Small intestine (tissue), 7 donors: ENCODE data around the gene CNOT6L. TPM values are rescaled to one million over a fixed set of nuclear protein-coding genes. Genes with fewer than 3 reads are reported as not detected.

Experiments used
- DNase-seq, 2 donors: peaks; one replicate each; pipeline versions ENCODE4 v3.0.0 to v3.0.0-alpha.2; 2013
- FAIRE-seq: peaks from 2 replicates; lab custom pipeline; 2012; peaks lifted over from hg19 to GRCh38; lab: Jason Lieb, UNC
- H3K27ac ChIP-seq, 3 donors: one replicate each; pipeline ENCODE4 v1.5.1; 2013; ENCODE audit warnings: low read length in 2 of 3, mild to moderate bottlenecking in 2 of 3, control low read depth in 1 of 3, inconsistent platforms in 1 of 3, low read depth in 1 of 3, moderate library complexity in 1 of 3
- H3K27me3 ChIP-seq, 3 donors: one replicate each; pipeline ENCODE4 v1.6.1; 2013; ENCODE audit warnings: low read length in 3 of 3, inconsistent platforms in 1 of 3; ENCODE audit not compliant: control insufficient read depth in 3 of 3, insufficient read depth in 3 of 3
- H3K36me3 ChIP-seq, 3 donors: one replicate each; pipeline ENCODE4 v1.6.1; 2013; ENCODE audit warnings: low read length in 3 of 3, inconsistent platforms in 1 of 3, low read depth in 1 of 3, mild to moderate bottlenecking in 1 of 3, moderate library complexity in 1 of 3; ENCODE audit not compliant: control insufficient read depth in 3 of 3, insufficient read depth in 2 of 3
- H3K4me1 ChIP-seq, 3 donors: one replicate each; pipeline ENCODE4 v1.6.1; 2013; ENCODE audit warnings: low read length in 2 of 3, inconsistent platforms in 1 of 3, low read depth in 1 of 3, mild to moderate bottlenecking in 1 of 3, moderate library complexity in 1 of 3; ENCODE audit not compliant: control insufficient read depth in 3 of 3, insufficient read depth in 2 of 3
- H3K4me3 ChIP-seq, 3 donors: one replicate each; pipeline ENCODE4 v1.5.1; 2013; ENCODE audit warnings: low read length in 3 of 3, control low read depth in 1 of 3, inconsistent platforms in 1 of 3, low read depth in 1 of 3, mild to moderate bottlenecking in 1 of 3, moderate library complexity in 1 of 3
- H3K9me3 ChIP-seq, 2 donors: one replicate each; pipeline ENCODE4 v1.6.1; 2013; ENCODE audit warnings: low read depth in 1 of 2, low read length in 1 of 2; ENCODE audit not compliant: control insufficient read depth in 2 of 2, insufficient read depth in 1 of 2
- whole genome bisulfite sequencing, 3 donors: extraction: QIAGEN DNeasy Blood & Tissue Kit; methylation state at CpG; one replicate each; pipeline ENCODE4 v1.1.7; 2013; 5-methylcytosine and 5-hydroxymethylcytosine counted together
- polyA plus RNA-seq, 4 donors: library from polyadenylated mRNA; stranded (reverse) in 3 of 4; unstranded in 1 of 4; fragments of 200-250 nt in 3 of 4; fragments of 120-200 nt in 1 of 4; gene quantifications; one replicate each; pipeline versions ENCODE4 v1.2.1 to v1.2.3, GENCODE V29; 2013
- donor health status: healthy with polysubstance abuse.
- donor health status: control.
- donor health status: control.
- donor health status: Bipolar disorder and iron deficiency.
- donor health status: healthy.

CNOT6L gene
- polyA plus RNA-seq, 4 donors = 5.9 to 31.0 (median 7.5) TPM

DNA sequence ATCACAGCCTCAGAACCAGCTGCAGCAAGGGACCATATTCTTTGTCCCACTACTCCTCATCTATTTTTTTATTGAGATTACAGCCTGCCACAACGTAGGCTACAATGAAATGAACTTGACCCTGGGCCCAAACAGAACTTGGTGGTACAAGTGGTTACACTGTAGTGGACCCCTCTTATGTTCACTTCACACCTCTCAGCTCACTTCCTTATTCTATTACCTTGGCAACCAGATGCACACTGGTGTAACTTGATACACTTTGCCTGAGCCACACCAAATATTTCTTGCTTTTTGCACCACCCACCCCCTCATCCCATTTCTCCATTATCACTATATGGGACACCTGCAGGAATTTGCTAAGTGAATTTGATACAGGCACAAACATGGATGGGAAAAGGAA lies 107.7 kb downstream of the CNOT6L start:
- WGBS, 3 donors = 72 to 83% (median 80%) methylated on average over 1 of the region's 1 CpG
- Histone ChIP-seq H3K4me1 (peaks cover 0 to 11% (median 0%) of the 10 kb centered on the region in 3 donors), H3K27me3 (no peaks in the 10 kb centered on the region), H3K4me3 (no peak overlapping the region), H3K36me3 (no peaks in the 10 kb centered on the region), H3K9me3 (no peaks in the 10 kb centered on the region), H3K27ac (no peak overlapping the region)
- DNase-seq (no peak), FAIRE-seq (no peak)

DNA sequence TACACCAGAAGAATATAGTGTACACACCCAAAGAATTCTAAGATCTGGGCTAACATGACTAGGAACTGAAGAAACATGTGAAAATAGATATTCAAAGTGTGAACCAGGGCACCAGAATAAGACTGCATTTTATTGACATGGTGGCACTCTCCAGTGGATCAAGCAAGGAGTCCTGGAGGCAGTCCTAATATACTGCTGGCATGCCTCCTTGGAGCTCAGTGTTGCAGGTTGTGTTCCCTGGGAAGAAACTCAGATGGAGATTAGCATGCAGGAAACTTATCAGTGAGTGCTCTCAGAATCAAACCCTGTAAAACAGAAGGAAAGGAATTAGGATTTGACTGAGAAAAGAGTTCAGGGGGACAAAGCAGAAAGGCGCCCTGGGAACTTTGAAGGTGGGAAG lies 108.5 kb downstream of the CNOT6L start:
- FAIRE-seq (no peak), DNase-seq (no peak)
- H3K4me3 ChIP-seq = no peak overlapping the region
- no peaks in the 10 kb centered on the region for H3K27me3 ChIP-seq
- no peak overlapping the region for H3K27ac ChIP-seq
- 95 to 100% (median 97%) methylated on average over 1 of the region's 1 CpG for WGBS, 3 donors
- H3K36me3 ChIP-seq = no peaks in the 10 kb centered on the region
- H3K4me1 ChIP-seq = peaks cover 0 to 11% (median 0%) of the 10 kb centered on the region in 3 donors
- H3K9me3 ChIP-seq = no peaks in the 10 kb centered on the region

DNA sequence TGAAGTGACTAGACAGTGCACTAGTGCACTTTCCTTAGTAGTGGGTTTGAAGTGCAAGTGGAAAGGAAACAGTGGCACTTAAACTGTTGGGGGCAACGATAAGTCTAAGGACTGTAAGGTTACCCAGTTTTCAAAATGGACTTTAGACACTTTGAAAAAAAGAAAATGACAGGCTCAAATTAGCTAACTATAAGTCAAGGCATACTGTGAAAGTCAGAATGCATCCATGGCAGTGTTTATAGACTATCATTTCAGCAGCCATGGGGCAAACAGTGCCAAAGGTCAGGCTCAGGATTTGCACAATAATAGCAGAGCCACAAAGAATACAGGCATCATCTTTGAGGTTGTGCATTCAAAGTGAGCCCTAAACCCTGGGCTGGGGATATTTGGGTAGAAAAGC lies 109.1 kb downstream of the CNOT6L start:
- FAIRE-seq = no peak
- no peak overlapping the region for H3K27ac ChIP-seq
- H3K9me3 ChIP-seq = no peaks in the 10 kb centered on the region
- H3K27me3 ChIP-seq = no peaks in the 10 kb centered on the region
- peaks cover 0 to 11% (median 0%) of the 10 kb centered on the region in 3 donors for H3K4me1 ChIP-seq
- WGBS, 3 donors = 16 to 69% (median 57%) methylated on average over 1 of the region's 1 CpG
- DNase-seq = peak; percentile 12 to 75
- no peak overlapping the region for H3K4me3 ChIP-seq
- no peaks in the 10 kb centered on the region for H3K36me3 ChIP-seq

DNA sequence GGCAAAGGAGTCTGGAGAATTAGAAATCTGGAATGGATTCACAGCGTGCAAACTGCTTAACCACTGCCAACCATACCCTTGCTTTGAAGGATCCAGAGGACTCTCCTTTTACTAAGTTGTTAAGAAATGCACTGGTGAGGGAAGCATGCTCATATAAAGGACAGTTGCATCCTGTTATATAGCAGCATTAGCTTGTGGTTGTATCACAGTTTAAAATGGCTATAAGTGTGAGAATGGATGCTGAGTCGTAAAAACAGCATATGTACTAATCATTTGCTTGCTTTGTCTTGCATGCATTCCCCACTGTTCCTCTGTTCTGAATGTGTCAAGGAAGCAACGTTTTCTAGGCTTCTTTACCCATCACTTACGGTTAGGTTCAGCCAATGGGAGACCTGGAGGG lies 112.5 kb downstream of the CNOT6L start:
- no peak overlapping the region for H3K27ac ChIP-seq
- no peaks in the 10 kb centered on the region for H3K27me3 ChIP-seq
- H3K4me3 ChIP-seq = no peak overlapping the region
- peaks cover 0 to 11% (median 0%) of the 10 kb centered on the region in 3 donors for H3K4me1 ChIP-seq
- no peaks in the 10 kb centered on the region for H3K36me3 ChIP-seq
- H3K9me3 ChIP-seq = no peaks in the 10 kb centered on the region
- FAIRE-seq (no peak), DNase-seq (no peak)
- 67 to 79% (median 72%) methylated on average over 4 of the region's 4 CpGs for WGBS, 3 donors

DNA sequence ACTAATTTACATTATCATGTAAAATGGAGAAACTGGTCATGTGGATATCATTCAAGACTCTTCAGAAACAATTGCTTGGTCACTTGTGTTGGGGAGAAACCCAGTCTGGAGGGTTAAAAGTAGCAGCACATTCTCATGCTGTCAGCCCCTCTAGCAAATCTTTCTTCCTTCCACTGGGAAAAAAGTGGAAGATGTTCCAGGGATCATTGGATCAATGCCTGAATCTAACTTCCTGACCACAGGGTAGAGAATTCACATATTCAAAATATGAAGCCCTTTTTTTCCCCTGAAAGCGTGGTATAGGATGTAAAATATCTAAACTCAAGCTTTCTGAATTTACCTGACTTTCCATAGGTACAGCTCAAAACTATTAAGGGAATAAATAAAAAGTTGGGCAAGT lies 115.5 kb downstream of the CNOT6L start:
- H3K27me3 ChIP-seq = no peaks in the 10 kb centered on the region
- FAIRE-seq (no peak), DNase-seq (no peak)
- whole genome bisulfite sequencing, 3 donors = 76 to 100% (median 79%) methylated on average over 1 of the region's 1 CpG
- no peaks in the 10 kb centered on the region for H3K36me3 ChIP-seq
- H3K4me1 ChIP-seq = peaks cover 0 to 6% (median 0%) of the 10 kb centered on the region in 3 donors
- no peaks in the 10 kb centered on the region for H3K9me3 ChIP-seq
- no peak overlapping the region for H3K27ac ChIP-seq
- no peak overlapping the region for H3K4me3 ChIP-seq

DNA sequence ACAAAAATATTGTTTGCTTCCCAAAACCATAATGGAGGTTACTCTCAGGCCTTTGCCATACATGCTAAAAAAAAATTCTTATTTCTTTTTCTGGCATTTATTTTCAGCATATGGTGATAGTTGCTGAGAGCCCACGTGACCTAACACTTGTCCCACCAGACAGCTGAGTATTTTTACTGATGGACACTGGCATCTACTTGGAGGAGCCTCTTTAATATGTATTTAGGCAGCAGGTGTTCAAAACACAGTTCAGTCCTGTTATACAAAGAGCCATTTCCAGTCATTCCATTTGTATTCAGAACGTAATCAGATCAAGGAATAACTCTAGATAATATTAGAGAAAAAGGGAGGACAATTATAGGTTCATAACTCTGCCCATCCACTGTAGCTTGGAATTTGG lies 118.0 kb downstream of the CNOT6L start:
- no peak overlapping the region for H3K4me3 ChIP-seq
- no peak overlapping the region for H3K27ac ChIP-seq
- H3K27me3 ChIP-seq = no peaks in the 10 kb centered on the region
- WGBS, 3 donors = 69 to 76% (median 73%) methylated on average over 2 of the region's 2 CpGs
- no peak for FAIRE-seq
- no peak for DNase-seq
- H3K36me3 ChIP-seq = no peaks in the 10 kb centered on the region
- no peaks in the 10 kb centered on the region for H3K9me3 ChIP-seq
- peaks cover 0 to 15% (median 0%) of the 10 kb centered on the region in 3 donors for H3K4me1 ChIP-seq

DNA sequence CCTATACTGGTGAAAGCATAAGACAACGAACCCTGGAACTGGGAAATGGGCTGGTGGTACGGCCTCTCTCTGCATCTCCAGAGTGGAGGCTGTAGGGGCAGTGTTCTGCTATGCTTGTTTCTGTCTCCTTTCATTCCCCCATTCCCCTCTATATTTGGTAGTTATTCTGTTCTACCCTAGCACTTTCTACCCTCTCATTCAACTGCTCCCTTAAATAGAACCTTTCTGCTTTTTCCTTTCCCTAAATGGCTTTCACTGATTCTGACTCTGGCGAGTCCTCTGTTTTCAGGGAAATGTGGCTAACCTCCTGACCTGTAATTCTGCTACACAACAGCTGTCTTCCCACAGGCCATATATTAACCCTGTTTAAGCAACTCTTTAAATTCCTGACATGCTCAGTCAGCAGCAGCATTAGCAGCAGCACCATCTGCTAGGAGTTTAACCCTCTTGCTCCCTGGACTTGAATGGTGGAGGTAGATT lies 119.4 kb downstream of the CNOT6L start:
- H3K4me3 ChIP-seq = no peak overlapping the region
- H3K4me1 ChIP-seq = peaks cover 0 to 15% (median 0%) of the 10 kb centered on the region in 3 donors
- DNase-seq = peak; percentile 12 to 68
- no peaks in the 10 kb centered on the region for H3K36me3 ChIP-seq
- WGBS, 3 donors = 54 to 63% (median 62%) methylated on average over 3 of the region's 3 CpGs
- H3K27me3 ChIP-seq = no peaks in the 10 kb centered on the region
- FAIRE-seq = no peak
- H3K9me3 ChIP-seq = no peaks in the 10 kb centered on the region
- H3K27ac ChIP-seq = peak overlapping the region in 1 of 3 donors; percentile 59

DNA sequence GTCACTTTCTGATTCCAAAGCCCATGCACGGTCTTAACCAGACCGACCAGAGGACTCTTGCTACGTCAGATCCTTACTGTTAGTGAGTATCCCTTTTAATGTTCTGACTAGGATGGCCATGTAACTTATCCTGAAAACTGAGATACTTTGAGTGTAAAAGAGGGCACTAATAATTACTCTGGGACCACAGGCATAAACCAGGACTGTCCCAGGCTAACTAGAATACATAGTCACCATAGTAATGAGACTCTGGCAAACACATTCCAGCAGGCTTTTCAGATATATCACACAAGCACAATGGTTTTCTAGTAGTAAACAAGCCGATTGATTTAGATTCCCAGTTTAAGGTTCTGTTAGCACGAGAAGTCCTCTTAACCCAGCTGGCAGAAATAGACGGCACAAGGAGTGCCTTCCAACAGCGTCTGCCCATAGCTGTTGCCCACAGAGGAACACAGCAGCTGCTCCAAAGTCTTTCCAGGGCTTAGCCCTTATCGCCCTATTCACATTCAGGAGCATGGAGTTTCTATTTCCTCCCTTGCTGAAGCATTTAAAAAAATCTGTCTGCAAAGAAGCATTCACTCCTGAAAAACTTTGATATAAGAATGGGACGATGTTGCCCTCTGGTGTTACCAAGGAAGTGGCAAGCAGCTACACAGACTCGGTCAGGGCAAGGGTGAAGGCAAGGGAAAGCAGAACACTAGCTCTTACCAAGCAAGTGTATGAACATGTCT lies 121.1 kb downstream of the CNOT6L start:
- no peaks in the 10 kb centered on the region for H3K9me3 ChIP-seq
- no peaks in the 10 kb centered on the region for H3K27me3 ChIP-seq
- no peak for FAIRE-seq
- peaks cover 0 to 15% (median 0%) of the 10 kb centered on the region in 3 donors for H3K4me1 ChIP-seq
- H3K36me3 ChIP-seq = no peaks in the 10 kb centered on the region
- H3K27ac ChIP-seq = peak overlapping the region in 2 of 3 donors; percentile 28 to 59
- DNase-seq = peak; percentile 77 to 89
- 31 to 49% (median 40%) methylated on average over 10 of the region's 10 CpGs for WGBS, 3 donors
- no peak overlapping the region for H3K4me3 ChIP-seq
